ENCODE results near the gene RCAN1.

RCAN1 gene

DNA sequence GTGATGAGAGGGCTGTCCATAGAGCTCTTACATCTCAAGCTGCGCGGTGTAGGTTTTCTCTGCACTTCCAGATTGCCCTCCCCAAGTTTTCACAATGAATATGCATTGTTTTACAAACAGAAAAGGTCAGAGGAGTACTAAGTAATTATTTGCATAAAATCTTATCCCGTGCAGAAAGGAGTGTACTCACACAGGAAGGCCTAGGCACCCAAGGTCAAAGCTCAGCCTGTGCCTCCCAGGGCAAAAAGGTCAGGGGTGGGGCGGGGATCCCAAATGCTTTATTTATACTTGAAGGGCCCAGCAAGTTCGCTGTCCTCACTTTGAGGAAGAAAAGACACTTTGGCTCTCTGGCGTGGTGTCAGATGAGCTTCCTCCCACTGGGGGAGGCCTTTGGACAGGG is 92.6 kb downstream of the RCAN1 start:
- Histone ChIP-seq H3K14ac (ENCODE audit: low read length) (no peak overlapping the region), H3K4ac (ENCODE audit: low read depth, low read length) (no peak overlapping the region), H3K4me3 (ENCODE audit: low read depth, low read length) (no peak overlapping the region), H3K79me2 (ENCODE audit: control insufficient read depth, insufficient read depth, low read length, poor library complexity) (peaks cover 6% of the 10 kb centered on the region), H3K23ac (ENCODE audit: low read length) (no peak overlapping the region), H2BK12ac (ENCODE audit: low read length) (no peak overlapping the region), H3K79me1 (ENCODE audit: low read length) (peaks cover 7% of the 10 kb centered on the region), H3K36me3 (ENCODE audit: control insufficient read depth in 1 of 2, insufficient read depth in 2 of 2, low read length in 2 of 2) (peaks cover 37 to 51% of the 10 kb centered on the region in 2 experiments), H3K18ac (ENCODE audit: low read length) (no peak overlapping the region), H2AFZ (ENCODE audit: insufficient read depth, low read length, poor library complexity) (no peak overlapping the region), H2AK5ac (ENCODE audit: low read length) (no peak overlapping the region), H3K9ac (ENCODE audit: low read length) (no peak overlapping the region), H4K8ac (ENCODE audit: low read depth, low read length) (no peak overlapping the region), H3K9me3 (ENCODE audit: insufficient read depth, low read depth, low read length) (no peaks in the 10 kb centered on the region), H3K27me3 (ENCODE audit: insufficient read depth, low read length) (no peaks in the 10 kb centered on the region), H3K27ac (ENCODE audit: low read depth, low read length) (no peak overlapping the region), H4K12ac (ENCODE audit: low read depth, low read length) (no peak overlapping the region), H4K91ac (ENCODE audit: low read depth, low read length) (no peak overlapping the region), H3K4me2 (ENCODE audit: low read length) (no peak overlapping the region), H2BK5ac (ENCODE audit: low read depth, low read length, poor library complexity) (no peak overlapping the region), H2BK120ac (ENCODE audit: insufficient read depth, low read length, poor library complexity) (no peak overlapping the region), H3K4me1 (ENCODE audit: control insufficient read depth in 1 of 2, insufficient read depth in 2 of 2, low read length in 2 of 2) (peaks cover 14 to 16% of the 10 kb centered on the region in 2 experiments)
- no peak for DNase-seq
- WGBS (ENCODE audit: extremely low coverage, insufficient coverage, insufficient read length) = no CpG with 5 or more reads among the region's 6 CpGs

DNA sequence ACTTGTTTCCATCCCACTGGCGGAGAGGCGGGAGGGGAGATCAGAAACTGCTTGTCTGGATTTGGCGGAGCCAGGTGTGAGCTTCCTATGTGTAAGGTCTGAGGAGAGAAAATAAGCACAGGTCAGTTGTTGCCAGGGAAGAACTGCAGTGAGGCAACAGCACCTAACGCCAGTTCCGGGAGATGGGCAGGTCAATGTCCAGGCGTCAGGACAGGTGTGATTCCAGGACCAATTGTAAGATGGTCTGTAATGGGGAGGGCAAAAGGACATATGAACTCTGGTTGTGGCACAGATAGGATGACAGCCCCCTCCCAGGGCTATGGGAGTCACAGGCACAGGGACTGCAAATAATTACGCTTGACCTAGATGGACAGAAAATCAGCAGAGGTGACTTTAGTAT is 93.4 kb downstream of the RCAN1 start:
- no peak overlapping the region for H4K8ac ChIP-seq (ENCODE audit: low read depth, low read length)
- H3K23ac ChIP-seq (ENCODE audit: low read length) = no peak overlapping the region
- H3K9ac ChIP-seq (ENCODE audit: low read length) = no peak overlapping the region
- peaks cover 7% of the 10 kb centered on the region for H3K79me1 ChIP-seq (ENCODE audit: low read length)
- H3K9me3 ChIP-seq (ENCODE audit: insufficient read depth, low read depth, low read length) = no peaks in the 10 kb centered on the region
- peaks cover 6% of the 10 kb centered on the region for H3K79me2 ChIP-seq (ENCODE audit: control insufficient read depth, insufficient read depth, low read length, poor library complexity)
- no peak overlapping the region for H3K18ac ChIP-seq (ENCODE audit: low read length)
- H3K4me1 ChIP-seq (ENCODE audit: control insufficient read depth in 1 of 2, insufficient read depth in 2 of 2, low read length in 2 of 2) = peaks cover 14 to 16% of the 10 kb centered on the region in 2 experiments
- H3K4me3 ChIP-seq (ENCODE audit: low read depth, low read length) = no peak overlapping the region
- no peak overlapping the region for H3K14ac ChIP-seq (ENCODE audit: low read length)
- no peak for DNase-seq
- H3K27me3 ChIP-seq (ENCODE audit: insufficient read depth, low read length) = no peaks in the 10 kb centered on the region
- WGBS (ENCODE audit: extremely low coverage, insufficient coverage, insufficient read length) = no CpG with 5 or more reads among the region's 7 CpGs
- H3K27ac ChIP-seq (ENCODE audit: low read depth, low read length) = no peak overlapping the region
- no peak overlapping the region for H3K4me2 ChIP-seq (ENCODE audit: low read length)
- H2BK120ac ChIP-seq (ENCODE audit: insufficient read depth, low read length, poor library complexity) = no peak overlapping the region
- no peak overlapping the region for H2BK5ac ChIP-seq (ENCODE audit: low read depth, low read length, poor library complexity)
- no peak overlapping the region for H4K12ac ChIP-seq (ENCODE audit: low read depth, low read length)
- H3K4ac ChIP-seq (ENCODE audit: low read depth, low read length) = no peak overlapping the region
- H2AK5ac ChIP-seq (ENCODE audit: low read length) = no peak overlapping the region
- no peak overlapping the region for H2AFZ ChIP-seq (ENCODE audit: insufficient read depth, low read length, poor library complexity)
- no peak overlapping the region for H2BK12ac ChIP-seq (ENCODE audit: low read length)
- no peak overlapping the region for H4K91ac ChIP-seq (ENCODE audit: low read depth, low read length)
- H3K36me3 ChIP-seq (ENCODE audit: control insufficient read depth in 1 of 2, insufficient read depth in 2 of 2, low read length in 2 of 2) = peaks cover 37 to 52% of the 10 kb centered on the region in 2 experiments

DNA sequence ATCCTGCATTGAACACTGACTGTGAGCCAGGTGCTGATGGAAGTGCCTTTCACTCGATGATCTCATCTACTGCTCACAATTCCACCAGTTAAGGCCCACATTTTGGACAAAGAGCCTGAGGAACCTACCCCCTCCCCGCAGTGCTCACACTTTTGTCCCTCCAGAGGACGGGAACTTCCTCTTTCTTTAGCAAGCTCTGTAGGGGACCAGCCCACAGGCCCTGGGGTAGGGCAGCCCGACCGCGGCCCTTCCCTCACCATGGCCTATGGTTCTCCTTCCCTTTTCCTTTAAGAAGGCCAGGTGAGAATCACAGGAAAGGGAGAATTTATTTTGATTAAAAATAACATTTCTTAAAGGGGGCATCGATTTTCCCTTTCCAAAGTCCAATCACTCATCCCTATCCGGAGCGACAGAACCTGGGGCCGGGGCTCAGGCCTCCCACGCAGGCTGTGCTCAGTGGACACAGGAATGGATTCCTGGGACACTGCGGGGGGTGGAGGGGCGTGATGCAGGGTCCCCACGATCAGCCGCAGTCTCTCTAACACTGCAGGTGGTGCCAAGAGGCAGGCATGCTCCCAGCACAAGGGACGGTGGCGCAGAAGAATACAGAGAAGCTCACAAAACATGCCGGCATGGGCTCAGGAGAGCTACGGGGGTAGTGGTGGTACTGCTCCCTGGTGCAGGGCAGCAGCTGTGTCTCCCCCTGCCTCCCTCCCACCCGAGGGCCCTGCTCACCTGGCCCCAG is 94.0 kb downstream of the RCAN1 start:
- H3K4me1 ChIP-seq (ENCODE audit: control insufficient read depth in 1 of 2, insufficient read depth in 2 of 2, low read length in 2 of 2) = peaks cover 14 to 16% of the 10 kb centered on the region in 2 experiments
- no peak overlapping the region for H4K8ac ChIP-seq (ENCODE audit: low read depth, low read length)
- H2BK120ac ChIP-seq (ENCODE audit: insufficient read depth, low read length, poor library complexity) = no peak overlapping the region
- peaks cover 37 to 52% of the 10 kb centered on the region in 2 experiments for H3K36me3 ChIP-seq (ENCODE audit: control insufficient read depth in 1 of 2, insufficient read depth in 2 of 2, low read length in 2 of 2)
- H3K79me2 ChIP-seq (ENCODE audit: control insufficient read depth, insufficient read depth, low read length, poor library complexity) = peaks cover 6% of the 10 kb centered on the region
- no peak overlapping the region for H3K4me3 ChIP-seq (ENCODE audit: low read depth, low read length)
- no peak overlapping the region for H2AFZ ChIP-seq (ENCODE audit: insufficient read depth, low read length, poor library complexity)
- DNase-seq = no peak
- H3K9me3 ChIP-seq (ENCODE audit: insufficient read depth, low read depth, low read length) = no peaks in the 10 kb centered on the region
- H3K18ac ChIP-seq (ENCODE audit: low read length) = no peak overlapping the region
- H4K12ac ChIP-seq (ENCODE audit: low read depth, low read length) = no peak overlapping the region
- no peak overlapping the region for H2AK5ac ChIP-seq (ENCODE audit: low read length)
- no CpG with 5 or more reads among the region's 20 CpGs for WGBS (ENCODE audit: extremely low coverage, insufficient coverage, insufficient read length)
- H2BK5ac ChIP-seq (ENCODE audit: low read depth, low read length, poor library complexity) = no peak overlapping the region
- no peak overlapping the region for H3K14ac ChIP-seq (ENCODE audit: low read length)
- H3K27me3 ChIP-seq (ENCODE audit: insufficient read depth, low read length) = no peaks in the 10 kb centered on the region
- H3K23ac ChIP-seq (ENCODE audit: low read length) = no peak overlapping the region
- H3K79me1 ChIP-seq (ENCODE audit: low read length) = peaks cover 7% of the 10 kb centered on the region
- no peak overlapping the region for H3K4ac ChIP-seq (ENCODE audit: low read depth, low read length)
- H3K9ac ChIP-seq (ENCODE audit: low read length) = no peak overlapping the region
- H3K4me2 ChIP-seq (ENCODE audit: low read length) = no peak overlapping the region
- no peak overlapping the region for H3K27ac ChIP-seq (ENCODE audit: low read depth, low read length)
- no peak overlapping the region for H4K91ac ChIP-seq (ENCODE audit: low read depth, low read length)
- H2BK12ac ChIP-seq (ENCODE audit: low read length) = no peak overlapping the region

DNA sequence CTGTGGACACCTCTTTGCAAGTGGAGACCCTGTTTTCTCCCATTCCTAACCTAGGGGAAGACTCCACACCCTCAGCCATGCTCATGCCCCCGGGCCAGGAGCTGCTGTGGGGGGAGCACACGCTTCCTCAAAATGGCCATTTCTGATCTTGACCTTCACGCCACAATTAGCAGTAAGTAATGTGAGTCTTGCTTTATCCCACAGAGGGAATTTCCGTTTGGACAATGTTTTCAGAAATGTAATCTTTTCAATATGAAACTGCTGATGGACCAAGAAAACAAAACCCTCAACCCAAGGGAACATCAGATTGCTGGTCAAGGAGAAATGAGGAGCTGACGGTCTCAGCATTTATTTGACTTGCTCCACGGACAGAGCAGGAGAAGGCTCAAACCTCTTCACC is 94.6 kb downstream of the RCAN1 start:
- H3K18ac ChIP-seq (ENCODE audit: low read length) = no peak overlapping the region

More for the DNA sequence above, 94.6 kb downstream of the RCAN1 start:
- no peak overlapping the region for H2BK5ac ChIP-seq (ENCODE audit: low read depth, low read length, poor library complexity)
- H2BK12ac ChIP-seq (ENCODE audit: low read length) = no peak overlapping the region
- no peak overlapping the region for H3K4ac ChIP-seq (ENCODE audit: low read depth, low read length)
- H3K36me3 ChIP-seq (ENCODE audit: control insufficient read depth in 1 of 2, insufficient read depth in 2 of 2, low read length in 2 of 2) = peaks cover 37 to 52% of the 10 kb centered on the region in 2 experiments
- H2AK5ac ChIP-seq (ENCODE audit: low read length) = no peak overlapping the region
- peaks cover 14 to 16% of the 10 kb centered on the region in 2 experiments for H3K4me1 ChIP-seq (ENCODE audit: control insufficient read depth in 1 of 2, insufficient read depth in 2 of 2, low read length in 2 of 2)
- WGBS (ENCODE audit: extremely low coverage, insufficient coverage, insufficient read length) = no CpG with 5 or more reads among the region's 6 CpGs
- H3K79me1 ChIP-seq (ENCODE audit: low read length) = peaks cover 7% of the 10 kb centered on the region
- no peak overlapping the region for H3K27ac ChIP-seq (ENCODE audit: low read depth, low read length)
- no peaks in the 10 kb centered on the region for H3K27me3 ChIP-seq (ENCODE audit: insufficient read depth, low read length)
- H4K8ac ChIP-seq (ENCODE audit: low read depth, low read length) = no peak overlapping the region
- H2BK120ac ChIP-seq (ENCODE audit: insufficient read depth, low read length, poor library complexity) = no peak overlapping the region
- H3K4me2 ChIP-seq (ENCODE audit: low read length) = no peak overlapping the region
- H3K4me3 ChIP-seq (ENCODE audit: low read depth, low read length) = no peak overlapping the region
- DNase-seq = peak in 1 of 2 donors; percentile 24
- H2AFZ ChIP-seq (ENCODE audit: insufficient read depth, low read length, poor library complexity) = no peak overlapping the region
- peaks cover 6% of the 10 kb centered on the region for H3K79me2 ChIP-seq (ENCODE audit: control insufficient read depth, insufficient read depth, low read length, poor library complexity)
- H3K23ac ChIP-seq (ENCODE audit: low read length) = no peak overlapping the region
- H4K91ac ChIP-seq (ENCODE audit: low read depth, low read length) = no peak overlapping the region
- no peak overlapping the region for H4K12ac ChIP-seq (ENCODE audit: low read depth, low read length)
- H3K14ac ChIP-seq (ENCODE audit: low read length) = no peak overlapping the region
- no peaks in the 10 kb centered on the region for H3K9me3 ChIP-seq (ENCODE audit: insufficient read depth, low read depth, low read length)
- H3K9ac ChIP-seq (ENCODE audit: low read length) = no peak overlapping the region

Data from trophoblast cell (in vitro differentiated cells and primary cell).